ENCODE results near the gene COMMD2. TPM values are rescaled to one million over a fixed set of nuclear protein-coding genes. Genes with fewer than 3 reads are reported as not detected.
A peak's percentile ranks its signal among the peaks of the same experiment; 100 is the strongest.

Gene COMMD2
- total RNA-seq, 2 donors from 2014 or later = 21.6 to 26.9 TPM

- Histone ChIP-seq H3K4me3 (no peak overlapping the region), H3K27me3 (replicated peaks; ENCODE audit: insufficient read depth) (no peaks in the 10 kb centered on the region), H3K9me3 (no peaks in the 10 kb centered on the region), H3K27ac (no peak overlapping the region), H3K4me1 (replicated peaks) (no peaks in the 10 kb centered on the region), H3K36me3 (no peaks in the 10 kb centered on the region)
- intact Hi-C loops (cut with DNase I) = no loop called here
- DNase-seq (ENCODE audit: low spot score) = no peak
- TF ChIP-seq POLR2A (IDR thresholded peaks at IDR 0.05) (no peak), CTCF (IDR thresholded peaks at IDR 0.05) (no peak), POLR2AphosphoS5 (IDR thresholded peaks at IDR 0.05) (no peak)
Observed at GRCh38 chr3:149736953-149737205, 15.4 kb downstream of the COMMD2 start.

GRCh38 chr3:149736175-149736952 lies 15.9 kb downstream of the COMMD2 start:
- Histone ChIP-seq H3K4me3 (no peak overlapping the region), H3K36me3 (no peaks in the 10 kb centered on the region), H3K4me1 (replicated peaks) (no peaks in the 10 kb centered on the region), H3K27me3 (replicated peaks; ENCODE audit: insufficient read depth) (no peaks in the 10 kb centered on the region), H3K9me3 (no peaks in the 10 kb centered on the region), H3K27ac (no peak overlapping the region)
- intact Hi-C loops (cut with DNase I) = no loop called here
- WGBS = 13% methylated on average over 2 of the region's 2 CpGs
- DNase-seq (ENCODE audit: low spot score) = peak; percentile 16
- TF ChIP-seq POLR2A (IDR thresholded peaks at IDR 0.05) (no peak), POLR2AphosphoS5 (IDR thresholded peaks at IDR 0.05) (peak; percentile 21)

- 94% methylated on average over 3 of the region's 3 CpGs for WGBS
- H3K9me3 ChIP-seq = no peaks in the 10 kb centered on the region
- H3K4me1 ChIP-seq (replicated peaks) = no peaks in the 10 kb centered on the region
- H3K4me3 ChIP-seq = no peak overlapping the region
- no peak for TF ChIP-seq POLR2A (IDR thresholded peaks at IDR 0.05)
- no peak for TF ChIP-seq CTCF (IDR thresholded peaks at IDR 0.05)
- no peak for TF ChIP-seq POLR2AphosphoS5 (IDR thresholded peaks at IDR 0.05)
- no peak for DNase-seq (ENCODE audit: low spot score)
- intact Hi-C loops (cut with DNase I) = no loop called here
- no peaks in the 10 kb centered on the region for H3K27me3 ChIP-seq (replicated peaks; ENCODE audit: insufficient read depth)
- no peak overlapping the region for H3K27ac ChIP-seq
- H3K36me3 ChIP-seq = no peaks in the 10 kb centered on the region
Observed at GRCh38 chr3:149732234-149732633, 20.1 kb downstream of the COMMD2 start.

GRCh38 chr3:149727656-149728055 lies 24.6 kb downstream of the COMMD2 start:
- no peaks in the 10 kb centered on the region for H3K9me3 ChIP-seq
- TF ChIP-seq POLR2A (IDR thresholded peaks at IDR 0.05) (no peak), POLR2AphosphoS5 (IDR thresholded peaks at IDR 0.05) (no peak), CTCF (IDR thresholded peaks at IDR 0.05) (no peak)
- WGBS = 99% methylated on average over 2 of the region's 2 CpGs
- no peaks in the 10 kb centered on the region for H3K4me1 ChIP-seq (replicated peaks)
- intact Hi-C loops (cut with DNase I) = no loop called here
- H3K27me3 ChIP-seq (replicated peaks; ENCODE audit: insufficient read depth) = no peaks in the 10 kb centered on the region
- no peaks in the 10 kb centered on the region for H3K36me3 ChIP-seq
- no peak overlapping the region for H3K27ac ChIP-seq
- no peak overlapping the region for H3K4me3 ChIP-seq
- DNase-seq (ENCODE audit: low spot score) = no peak

- H3K4me1 ChIP-seq (replicated peaks) = no peaks in the 10 kb centered on the region
- H3K36me3 ChIP-seq = no peaks in the 10 kb centered on the region
- no peaks in the 10 kb centered on the region for H3K27me3 ChIP-seq (replicated peaks; ENCODE audit: insufficient read depth)
- 84% methylated on average over 2 of the region's 2 CpGs for WGBS
- H3K4me3 ChIP-seq = no peak overlapping the region
- H3K27ac ChIP-seq = no peak overlapping the region
- no peak for DNase-seq (ENCODE audit: low spot score)
- intact Hi-C loops (cut with DNase I) = no loop called here
- no peaks in the 10 kb centered on the region for H3K9me3 ChIP-seq
- TF ChIP-seq POLR2A (IDR thresholded peaks at IDR 0.05) = no peak
- no peak for TF ChIP-seq POLR2AphosphoS5 (IDR thresholded peaks at IDR 0.05)
- TF ChIP-seq CTCF (IDR thresholded peaks at IDR 0.05) = no peak
Observed at GRCh38 chr3:149726716-149727407, 25.4 kb downstream of the COMMD2 start.

Measured in prostate gland (tissue), 2 donors.